ENCODE measurements around the gene HECTD1.

- TF ChIP-seq CTCF (IDR thresholded peaks at IDR 0.05) (no peak), POLR2A (IDR thresholded peaks at IDR 0.05) (no peak)
Measured at GRCh38 chr14:31071151-31071550, 136.4 kb downstream of the HECTD1 start.

Data from testis (tissue), 2 donors.